Ovary (tissue), 9 donors: Measurements from ENCODE around the gene MYO1B. TPM values are rescaled to one million over a fixed set of nuclear protein-coding genes. Genes with fewer than 3 reads are reported as not detected.

Experiments used
- DNase-seq, 5 donors: peaks; one replicate each; pipeline ENCODE4 v3.0.0-alpha.2; 2019 to 2020
- H3K27ac ChIP-seq, 2 donors: fragments of 200-600 bp; one replicate each; pipeline versions ENCODE4 v1.5.1 to v1.8.0; 2019 to 2022
- H3K27me3 ChIP-seq: fragments of 200-600 bp; one replicate; pipeline ENCODE4 v1.8.0; 2022
- H3K36me3 ChIP-seq: fragments of 200-600 bp; sonication (generic); one replicate; pipeline ENCODE4 v1.5.1; 2019
- H3K4me1 ChIP-seq: one replicate; pipeline ENCODE4 v1.8.1; 2013; ENCODE audit warnings: mild to moderate bottlenecking, moderate library complexity; ENCODE audit not compliant: insufficient read depth
- H3K4me3 ChIP-seq: fragments of 200-600 bp; sonication (generic); one replicate; pipeline ENCODE4 v1.5.1; 2017
- H3K9me3 ChIP-seq, 2 donors: fragments of 200-600 bp in 1 of 2; sonication (generic) in 1 of 2; one replicate each; pipeline versions ENCODE4 v1.5.1 to v1.8.1; 2013 to 2019; ENCODE audit warnings: mild to moderate bottlenecking in 1 of 2, moderate library complexity in 1 of 2
- CTCF ChIP-seq, 3 donors: fragments of 450-650 bp in 2 of 3; fragments of 200-600 bp in 1 of 3; IDR thresholded peaks; one replicate each; pipeline versions ENCODE4 v1.5.1 to v1.8.0; 2016 to 2022; ENCODE audit warnings: antibody characterized with exemption in 3 of 3, mild to moderate bottlenecking in 1 of 3
- EP300 ChIP-seq: sonication (generic); formaldehyde crosslinking; IDR thresholded peaks from one replicate; pipeline ENCODE4 v1.6.1; 2017; ENCODE audit warnings: antibody characterized with exemption
- POLR2A ChIP-seq: fragments of 450-650 bp; IDR thresholded peaks from one replicate; pipeline ENCODE4 v1.6.1; 2017; ENCODE audit warnings: antibody characterized with exemption, mild to moderate bottlenecking, moderate library complexity
- WGBS, 3 donors: extraction: QIAGEN DNeasy Blood & Tissue Kit in 1 of 3; methylation state at CpG; one replicate each; pipeline versions ENCODE4 v1.1.5 to v1.1.7; 2013 to 2017; 5-methylcytosine and 5-hydroxymethylcytosine counted together
- intact Hi-C, 4 donors: fragments of 100-400 bp; cut with DNase I; formaldehyde crosslinking; loops; one replicate each; pipeline versions ENCODE4 v1.11.0 to v1.15.1; 2022 to 2023
- polyA plus RNA-seq, 2 donors: library from polyadenylated mRNA; stranded (reverse); fragments of 200-250 nt in 1 of 2; fragments of 350-450 nt in 1 of 2; fragmentation: Illumina TruSeq in 1 of 2; extraction: RNeasy Lipid Tissue Mini Kit (QIAGEN cat#74804) in 1 of 2; gene quantifications; one replicate each; pipeline ENCODE4 v1.2.3, GENCODE V29; 2013 to 2014
- total RNA-seq, 7 donors: library from RNA; depleted of rRNA in 2 of 7; stranded (reverse); fragments of >200 nt in 2 of 7; fragmentation: NEBNext Ultra II Directional in 3 of 7; extraction: Animal tissue kit (Norgen Biotek cat#: 25700) in 3 of 7; gene quantifications; one replicate each; pipeline versions ENCODE4 v1.1.0 to v1.2.4, GENCODE V29; 2016 to 2023
- donor health status: DM: no; HTN: no; CAD: no; lungs with moderate emphysema.
- donor health status: DM: no; HTN: no; CAD: no.
- donor health status: Bipolar disorder and iron deficiency.
- donor health status: DM: yes; HTN: yes; CAD: no.
- donor health status: DM: no; HTN: no; CAD: no.
- donor health status: DM: yes; HTN: yes; CAD: no.

Gene MYO1B
- total and polyA plus RNA-seq, 9 donors: 15.8 to 34.7 (median 27.3) TPM

- intact Hi-C loops: no loop called here
- Histone ChIP-seq H3K27ac (no peak overlapping the region), H3K4me3 (no peak overlapping the region), H3K27me3 (no peaks in the 10 kb centered on the region), H3K36me3 (no peaks in the 10 kb centered on the region), H3K4me1 (peaks cover 10% of the 10 kb centered on the region), H3K9me3 (no peaks in the 10 kb centered on the region)
- 84 to 94% (median 89%) methylated on average over 5 of the region's 5 CpGs for WGBS, 3 donors
- no peak for DNase-seq
- TF ChIP-seq POLR2A (no peak), CTCF (IDR thresholded peaks at IDR 0.05) (no peak), EP300 (no peak)
Observed at GRCh38 chr2:191250986-191251385, 5.8 kb downstream of the MYO1B start.

DNA sequence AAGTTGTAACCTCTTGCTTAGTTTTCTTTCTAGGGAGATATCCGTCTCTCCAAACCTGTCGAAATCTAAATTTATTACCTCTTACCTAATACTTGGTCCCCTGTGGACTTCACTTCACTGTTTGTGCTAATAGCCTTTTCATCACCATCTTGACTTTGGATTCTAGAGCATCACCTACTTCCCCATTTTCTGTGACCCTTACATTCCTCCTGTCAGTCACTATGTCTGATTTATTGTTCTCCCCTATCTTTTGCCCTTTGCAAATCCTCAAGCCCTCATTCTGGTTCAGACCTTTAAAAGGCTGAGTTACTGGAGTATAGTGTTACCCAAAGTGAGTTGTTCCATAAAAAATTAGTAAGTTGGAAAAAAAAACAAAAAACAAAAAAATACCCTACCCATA lies 7.5 kb downstream of the MYO1B start:
- TF ChIP-seq POLR2A (no peak), EP300 (no peak), CTCF (IDR thresholded peaks at IDR 0.05) (no peak)
- intact Hi-C loops: no loop called here
- WGBS, 3 donors: 82 to 90% (median 86%) methylated on average over 2 of the region's 2 CpGs
- Histone ChIP-seq H3K36me3 (no peaks in the 10 kb centered on the region), H3K27me3 (no peaks in the 10 kb centered on the region), H3K4me3 (no peak overlapping the region), H3K9me3 (no peaks in the 10 kb centered on the region), H3K4me1 (peaks cover 7% of the 10 kb centered on the region), H3K27ac (no peak overlapping the region)
- no peak for DNase-seq

- intact Hi-C loops: no loop called here
- peaks cover 2% of the 10 kb centered on the region for H3K4me1 ChIP-seq
- DNase-seq: no peak
- no peak overlapping the region for H3K4me3 ChIP-seq
- H3K36me3 ChIP-seq: no peaks in the 10 kb centered on the region
- no peak overlapping the region for H3K27ac ChIP-seq
- 95 to 98% (median 98%) methylated on average over 2 of the region's 2 CpGs for WGBS, 3 donors
- TF ChIP-seq CTCF (IDR thresholded peaks at IDR 0.05): no peak
- TF ChIP-seq POLR2A: no peak
- no peak for TF ChIP-seq EP300
- no peaks in the 10 kb centered on the region for H3K9me3 ChIP-seq
- H3K27me3 ChIP-seq: no peaks in the 10 kb centered on the region
Observed at GRCh38 chr2:191253476-191253875, 8.3 kb downstream of the MYO1B start.

DNA sequence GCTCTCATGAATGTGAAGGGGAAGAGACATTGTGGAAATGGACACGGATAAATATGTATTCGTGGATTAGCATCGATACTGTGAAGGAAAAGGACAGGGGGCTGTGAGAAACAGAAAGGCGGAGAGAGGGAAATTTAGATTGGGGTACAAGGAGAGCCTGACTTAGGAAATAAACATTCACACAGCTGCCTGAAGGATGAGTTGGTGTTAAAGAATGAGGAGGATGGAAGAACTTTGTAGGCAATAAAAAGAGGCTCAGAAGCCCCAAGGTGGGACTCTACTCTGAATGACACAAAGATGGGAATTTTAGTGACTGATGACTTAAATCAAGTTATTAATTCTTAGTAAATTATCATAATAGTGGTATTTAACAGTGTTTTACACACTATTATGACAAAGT lies 10.1 kb downstream of the MYO1B start:
- no peak overlapping the region for H3K4me3 ChIP-seq
- H3K27me3 ChIP-seq: no peaks in the 10 kb centered on the region
- no peak overlapping the region for H3K27ac ChIP-seq
- 90 to 92% (median 90%) methylated on average over 4 of the region's 4 CpGs for WGBS, 3 donors
- peaks cover 2% of the 10 kb centered on the region for H3K4me1 ChIP-seq
- H3K9me3 ChIP-seq: no peaks in the 10 kb centered on the region
- H3K36me3 ChIP-seq: no peaks in the 10 kb centered on the region
- intact Hi-C loops: no loop called here
- DNase-seq: no peak
- no peak for TF ChIP-seq EP300
- no peak for TF ChIP-seq CTCF (IDR thresholded peaks at IDR 0.05)
- no peak for TF ChIP-seq POLR2A
